Endothelial cell of umbilical vein (primary cell): ENCODE data around the gene LUZP2. TPM values are rescaled to one million over a fixed set of nuclear protein-coding genes. Genes with fewer than 3 reads are reported as not detected.

Experiments used
- BruUV-seq: library from RNA; stranded (reverse); fragments of 400-500 nt; replicated peaks from 2 replicates; lab custom pipeline; 2021; lab: Mats Ljungman, UMichigan
- CTCF ChIA-PET: fragments of 300-600, 350-600 bp; sonication (Branson Sonifier 250); formaldehyde crosslinking; loops from one replicate; lab custom pipeline; 2021; ENCODE audit warnings: antibody characterized with exemption, inconsistent platforms; lab: Charles Lee
- POLR2A ChIA-PET: fragments of 300-600, 350-600 bp; sonication (Branson Sonifier 250); formaldehyde crosslinking; loops from one replicate; lab custom pipeline; 2021; ENCODE audit warnings: antibody characterized with exemption, inconsistent platforms; lab: Charles Lee
- DNase-seq: peaks from one replicate; pipeline ENCODE4 v3.0.0-alpha.2; 2011; ENCODE audit warnings: low read depth, low spot score
- FAIRE-seq: peaks from 2 replicates; lab custom pipeline; 2011; peaks lifted over from hg19 to GRCh38; lab: Jason Lieb, UNC
- H2AFZ ChIP-seq: 2 replicates; pipeline ENCODE4 v1.6.0; 2012; ENCODE audit warnings: low read depth, low read length, control low read depth, inconsistent platforms
- H3K27ac ChIP-seq: 2 replicates; pipeline ENCODE4 v1.5.1; 2011; ENCODE audit warnings: low read depth, mild to moderate bottlenecking, control low read depth, low read length, moderate library complexity; ENCODE audit not compliant: insufficient read depth
- H3K27me3 ChIP-seq, 2 experiments: 2 replicates each; pipeline versions ENCODE4 v1.6.0 to v1.6.1; 2011; ENCODE audit warnings: low read length in 2 of 2, mixed read lengths in 1 of 2; ENCODE audit not compliant: control insufficient read depth in 2 of 2, insufficient read depth in 2 of 2
- H3K36me3 ChIP-seq, 2 experiments: 2 replicates in 1 of 2; 3 replicates in 1 of 2; pipeline ENCODE4 v1.5.1; 2011; ENCODE audit warnings: low read length in 2 of 2, mild to moderate bottlenecking in 1 of 2, moderate library complexity in 1 of 2; ENCODE audit not compliant: control insufficient read depth in 2 of 2, insufficient read depth in 2 of 2; ENCODE audit errors: extremely low read depth in 1 of 2
- H3K4me1 ChIP-seq: 3 replicates; pipeline ENCODE4 v1.5.1; 2011; ENCODE audit warnings: mild to moderate bottlenecking, low read length; ENCODE audit not compliant: control insufficient read depth, insufficient read depth; ENCODE audit errors: extremely low read depth
- H3K4me2 ChIP-seq: 2 replicates; pipeline ENCODE4 v1.6.1; 2011; ENCODE audit warnings: low read length, control low read depth, mixed read lengths; ENCODE audit not compliant: insufficient read depth
- H3K4me3 ChIP-seq, 3 experiments: fragments of 200-600 bp in 1 of 3; sonication (generic), shearing (Covaris generic) in 1 of 3; replicated peaks in 1 of 3; 2 replicates each; pipeline ENCODE4 v1.5.1; 2011 to 2016; ENCODE audit warnings: control low read depth in 3 of 3, low read length in 3 of 3, mild to moderate bottlenecking in 2 of 3, inconsistent platforms in 1 of 3, low read depth in 1 of 3, moderate library complexity in 1 of 3; ENCODE audit not compliant: insufficient read depth in 1 of 3
- H3K79me2 ChIP-seq: 2 replicates; pipeline ENCODE4 v1.6.0; 2012; ENCODE audit warnings: low read length, inconsistent platforms; ENCODE audit not compliant: control insufficient read depth, insufficient read depth
- H3K9ac ChIP-seq: replicated peaks from 2 replicates; pipeline ENCODE3; 2011; ENCODE audit warnings: low read length, control low read depth; ENCODE audit not compliant: insufficient read depth; ENCODE audit errors: extremely low read depth
- H3K9me1 ChIP-seq: replicated peaks from 3 replicates; pipeline ENCODE4 v1.6.0; 2011; ENCODE audit warnings: mild to moderate bottlenecking, low read length; ENCODE audit not compliant: control insufficient read depth, insufficient read depth; ENCODE audit errors: extremely low read depth
- H3K9me3 ChIP-seq: replicated peaks from 2 replicates; pipeline ENCODE4 v1.5.1; 2012; ENCODE audit warnings: low read length, inconsistent platforms; ENCODE audit not compliant: control insufficient read depth, insufficient read depth
- H4K20me1 ChIP-seq: replicated peaks from 2 replicates; pipeline ENCODE3; 2011; ENCODE audit warnings: mild to moderate bottlenecking, low read length; ENCODE audit not compliant: control insufficient read depth, insufficient read depth; ENCODE audit errors: extremely low read depth
- EZH2 ChIP-seq: IDR thresholded peaks from 2 replicates; pipeline ENCODE4 v1.6.1; 2012; ENCODE audit warnings: borderline replicate concordance, low read depth, mild to moderate bottlenecking, moderate library complexity, low read length, inconsistent platforms; ENCODE audit not compliant: severe bottlenecking
- FOS ChIP-seq: IDR thresholded peaks from 2 replicates; pipeline ENCODE4 v1.6.1; 2011; ENCODE audit warnings: mild to moderate bottlenecking, low read length, moderate library complexity, borderline replicate concordance; ENCODE audit not compliant: insufficient read depth
- GATA2 ChIP-seq: IDR thresholded peaks from 2 replicates; pipeline ENCODE4 v1.7.0; 2011; ENCODE audit warnings: low read depth, mild to moderate bottlenecking, moderate library complexity, mixed read lengths, low read length; ENCODE audit not compliant: insufficient read length, insufficient read depth
- JUN ChIP-seq: IDR thresholded peaks from 2 replicates; pipeline ENCODE4 v1.6.1; 2011; ENCODE audit warnings: borderline replicate concordance, low read depth; ENCODE audit not compliant: insufficient read length, insufficient read depth
- MAX ChIP-seq: IDR thresholded peaks from 2 replicates; pipeline ENCODE4 v1.6.1; 2011; ENCODE audit not compliant: insufficient read depth, insufficient read length
- MYC ChIP-seq: IDR thresholded peaks from one replicate; pipeline ENCODE4 v1.6.1; 2011; ENCODE audit warnings: mild to moderate bottlenecking, low read depth, low read length
- POLR2A ChIP-seq: IDR thresholded peaks from 2 replicates; pipeline ENCODE4 v1.6.1; 2012; ENCODE audit warnings: low read depth, mild to moderate bottlenecking, control low read depth, low read length
- POLR2AphosphoS5 ChIP-seq: IDR thresholded peaks from 2 replicates; pipeline ENCODE4 v1.6.1; 2012; ENCODE audit warnings: low read depth, mild to moderate bottlenecking, control low read depth, low read length, moderate library complexity; ENCODE audit not compliant: insufficient read depth
- dilution Hi-C: fragments of 300-500 bp; cut with MboI; formaldehyde crosslinking; loops from one replicate; pipeline ENCODE4 v1.15.0; 2019; ENCODE audit warnings: low sequenced_read_pairs; ENCODE audit not compliant: extremely low pct_ligation_motif_present
- intact Hi-C: fragments of 100-400 bp; cut with micrococcal nuclease; formaldehyde crosslinking; loops from one replicate; pipeline ENCODE4 v1.10.0; 2022
- polyA plus RNA-seq, 4 experiments: library from polyadenylated mRNA; depleted of rRNA in 3 of 4; stranded (reverse) in 3 of 4; unstranded in 1 of 4; fragments of >200 nt; gene quantifications; 2 replicates each; pipeline versions ENCODE4 v1.2.1 to v1.2.3, GENCODE V29; 2011 to 2012; ENCODE audit warnings: missing spikeins in 1 of 4
- total RNA-seq: library from RNA; stranded (reverse); gene quantifications from 2 replicates; pipeline ENCODE4 v1.2.3, GENCODE V29; 2021
- TF ChIP-seq, protein P1 (sequence below), 2 donors: IDR thresholded peaks; 1 replicate in 1 of 2; 2 replicates in 1 of 2; pipeline ENCODE4 v1.5.1; 2011; ENCODE audit warnings: low read length in 2 of 2, mild to moderate bottlenecking in 2 of 2, moderate library complexity in 2 of 2, control low read depth in 1 of 2, inconsistent platforms in 1 of 2, low read depth in 1 of 2; ENCODE audit not compliant: insufficient read depth in 1 of 2; ENCODE audit errors: extremely low read depth in 1 of 2

The LUZP2 gene
- total and polyA plus RNA-seq, 2 donors (not counting 3 experiments of a cell fraction or from before 2014, with no cell fraction given) = 0.07 TPM; not detected in 1

GRCh38 chr11:24514219-24514594, 17.4 kb downstream of the LUZP2 start:
- H3K27me3 ChIP-seq = peaks cover 0 to 2% of the 10 kb centered on the region in 2 experiments
- no peak overlapping the region for H3K9ac ChIP-seq
- dilution Hi-C loops (no loop called here), intact Hi-C loops (no loop called here)
- H3K9me3 ChIP-seq = no peaks in the 10 kb centered on the region
- DNase-seq = no peak
- no peak overlapping the region for H2AFZ ChIP-seq
- FAIRE-seq = no peak
- ChIA-PET POLR2A (no interaction called here), CTCF (no interaction called here)
- BruUV-seq = no TSS peak
- H3K4me2 ChIP-seq = no peak overlapping the region
- no peaks in the 10 kb centered on the region for H4K20me1 ChIP-seq
- no peaks in the 10 kb centered on the region for H3K9me1 ChIP-seq
- H3K36me3 ChIP-seq = no peaks in the 10 kb centered on the region
- no peaks in the 10 kb centered on the region for H3K79me2 ChIP-seq
- H3K4me1 ChIP-seq = no peaks in the 10 kb centered on the region
- no peak for TF ChIP-seq JUN
- no peak for TF ChIP-seq MAX
- TF ChIP-seq FOS = no peak
- TF ChIP-seq, protein P1, sequence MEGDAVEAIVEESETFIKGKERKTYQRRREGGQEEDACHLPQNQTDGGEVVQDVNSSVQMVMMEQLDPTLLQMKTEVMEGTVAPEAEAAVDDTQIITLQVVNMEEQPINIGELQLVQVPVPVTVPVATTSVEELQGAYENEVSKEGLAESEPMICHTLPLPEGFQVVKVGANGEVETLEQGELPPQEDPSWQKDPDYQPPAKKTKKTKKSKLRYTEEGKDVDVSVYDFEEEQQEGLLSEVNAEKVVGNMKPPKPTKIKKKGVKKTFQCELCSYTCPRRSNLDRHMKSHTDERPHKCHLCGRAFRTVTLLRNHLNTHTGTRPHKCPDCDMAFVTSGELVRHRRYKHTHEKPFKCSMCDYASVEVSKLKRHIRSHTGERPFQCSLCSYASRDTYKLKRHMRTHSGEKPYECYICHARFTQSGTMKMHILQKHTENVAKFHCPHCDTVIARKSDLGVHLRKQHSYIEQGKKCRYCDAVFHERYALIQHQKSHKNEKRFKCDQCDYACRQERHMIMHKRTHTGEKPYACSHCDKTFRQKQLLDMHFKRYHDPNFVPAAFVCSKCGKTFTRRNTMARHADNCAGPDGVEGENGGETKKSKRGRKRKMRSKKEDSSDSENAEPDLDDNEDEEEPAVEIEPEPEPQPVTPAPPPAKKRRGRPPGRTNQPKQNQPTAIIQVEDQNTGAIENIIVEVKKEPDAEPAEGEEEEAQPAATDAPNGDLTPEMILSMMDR (IDR thresholded peaks at IDR 0.05; ENCODE audit: extremely low read depth in 1 of 2, insufficient read depth in 1 of 2, low read depth in 1 of 2, low read length in 2 of 2) = no peak
- no peak for TF ChIP-seq GATA2
- TF ChIP-seq POLR2AphosphoS5 = no peak
- no peak for TF ChIP-seq EZH2
- TF ChIP-seq POLR2A = no peak
- no peak for TF ChIP-seq MYC
- no peak overlapping the region for H3K27ac ChIP-seq
- H3K4me3 ChIP-seq = no peak overlapping the region
